ENCODE measurements around the gene TRABD.
A peak's percentile ranks its signal among the peaks of the same experiment; 100 is the strongest.

GRCh38 chr22:50236731-50237409, 51.2 kb downstream of the TRABD start:
- TF ChIP-seq CTCF (conservative IDR thresholded peaks at IDR 0.05; ENCODE audit: low read length) (peak; percentile 64), EZH2phosphoT487 (IDR thresholded peaks at IDR 0.05; ENCODE audit: borderline replicate concordance) (no peak)

Measured in Loucy (cell line).